GM18951 (cell line): ENCODE measurements around the gene EHHADH.
A peak's percentile ranks its signal among the peaks of the same experiment; 100 is the strongest.
"Not testable (repeated sequence)": the region's sequence is repeated elsewhere in the genome, so short reads cannot be mapped to it uniquely, and the experiment has no call there.

Experiments used
- POLR2A ChIP-seq: IDR thresholded peaks from 4 replicates; pipeline ENCODE4 v1.6.1; 2011; ENCODE audit warnings: mild to moderate bottlenecking; ENCODE audit not compliant: insufficient read length, insufficient read depth; ENCODE audit errors: extremely low read depth
- in situ Hi-C: fragments of 300-500 bp; cut with MboI; formaldehyde crosslinking; loops from one replicate; pipeline ENCODE4 v1.12.0; 2022; ENCODE audit warnings: low sequenced_read_pairs, mixed read lengths, inconsistent platforms; ENCODE audit not compliant: unreplicated experiment

Gene EHHADH

DNA sequence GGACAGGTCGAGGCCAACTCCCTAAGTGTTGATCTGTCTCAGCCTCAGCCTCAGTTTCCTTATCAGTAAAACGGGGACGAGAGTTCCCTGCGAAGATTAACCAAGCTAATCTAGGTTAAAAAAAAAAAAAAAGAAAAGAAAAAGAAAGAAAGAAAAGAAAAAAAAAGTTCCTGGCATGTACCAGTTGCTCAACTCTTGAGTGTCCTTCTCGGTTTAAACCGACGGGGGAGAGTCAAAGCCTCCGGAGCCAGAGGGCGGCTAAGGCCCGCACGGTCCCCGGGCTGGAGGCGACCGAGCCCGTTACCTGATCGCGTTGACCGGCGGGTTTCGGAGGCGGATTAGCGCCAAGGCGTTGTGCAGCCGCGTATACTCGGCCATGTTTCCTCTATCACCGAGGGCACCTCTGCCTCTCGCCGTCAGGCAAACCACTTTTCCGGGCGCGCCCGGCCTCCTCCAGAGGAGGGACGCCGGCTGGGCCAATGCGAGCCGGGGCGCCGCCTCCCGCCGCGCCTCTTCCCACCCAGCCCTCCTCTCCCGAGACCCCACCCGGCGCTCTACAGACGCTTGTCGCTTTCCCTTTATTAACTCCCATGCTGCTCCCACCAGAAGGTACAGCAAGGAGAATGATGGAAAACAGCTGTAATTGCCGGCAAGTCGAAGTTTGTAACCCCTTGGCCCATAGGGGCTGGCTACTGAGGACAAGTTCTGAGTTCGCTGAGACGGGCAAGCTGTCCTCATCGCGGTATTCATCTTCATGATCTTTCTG, at the start of gene EHHADH:
Gene EHHADH, minus strand, starts transcription at position 405 of the 766 bp plus-strand sequence. Its CDS starts 27 bp downstream, at position 378.
- peak; percentile 59 for TF ChIP-seq POLR2A
- in situ Hi-C loops = no loop called here

DNA sequence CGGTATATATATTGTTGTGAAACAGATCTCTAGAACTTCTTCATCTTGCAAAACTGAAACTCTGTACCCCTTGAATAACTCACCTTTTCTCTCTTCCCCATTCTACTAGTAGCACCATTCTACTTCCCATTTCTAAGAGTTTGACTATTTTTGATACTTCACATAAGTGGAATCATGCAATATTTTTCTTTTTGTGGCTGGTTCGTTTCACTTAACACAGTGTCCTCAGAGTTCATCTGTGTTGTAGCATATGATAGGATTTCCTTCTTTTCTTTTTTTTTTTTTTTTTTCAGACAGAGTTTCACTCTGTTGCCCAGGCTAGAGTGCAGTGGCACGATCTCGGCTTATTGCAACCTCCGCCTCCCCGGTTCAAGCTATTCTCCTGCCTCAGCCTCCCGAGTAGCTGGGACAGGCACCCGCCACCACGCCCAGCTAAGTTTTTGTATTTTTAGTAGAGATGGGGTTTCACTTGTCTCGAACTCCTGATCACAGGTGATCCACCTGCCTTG, 46.1 kb upstream of the EHHADH start:
- in situ Hi-C loops = not testable (repeated sequence)

DNA sequence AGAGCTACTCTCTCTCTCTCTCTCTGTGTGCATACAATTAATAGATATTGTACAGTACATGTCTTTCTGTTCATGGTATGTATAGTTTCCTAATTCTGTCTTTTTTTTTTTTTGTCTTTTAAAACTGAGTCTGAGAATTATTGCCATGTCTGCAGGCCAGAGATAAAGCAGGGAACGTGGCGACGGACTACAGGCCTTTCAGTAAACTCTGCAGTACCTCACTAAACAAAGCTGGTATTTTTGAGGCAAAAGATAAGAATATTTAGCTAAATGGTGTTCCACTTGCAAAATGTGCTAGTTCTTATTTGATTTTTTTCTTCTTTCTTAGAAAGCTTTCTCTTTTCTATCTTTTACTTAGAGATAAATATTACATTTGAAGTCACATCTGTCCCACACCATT, 44.0 kb upstream of the EHHADH start:
- in situ Hi-C loops = no loop called here
- no peak for TF ChIP-seq POLR2A

DNA sequence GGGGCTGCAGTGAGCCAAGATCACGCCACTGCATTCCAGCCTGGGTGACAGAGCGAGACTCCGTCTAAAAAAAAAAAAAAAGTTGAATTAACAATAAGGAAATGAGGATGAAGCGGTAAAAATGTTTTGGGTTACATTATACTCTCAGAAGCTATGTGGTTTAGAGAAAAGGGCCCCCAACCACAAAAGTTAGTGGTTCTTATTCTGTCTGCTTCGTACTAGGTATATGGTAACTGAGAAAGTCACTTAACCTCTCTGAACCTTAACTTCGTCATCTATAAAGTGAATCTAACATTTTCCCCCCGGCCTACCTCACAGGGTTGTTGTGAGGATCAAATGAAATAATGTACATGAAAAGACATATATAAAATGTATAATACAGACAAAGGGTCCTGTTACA, 38.4 kb upstream of the EHHADH start:
- no peak for TF ChIP-seq POLR2A
- in situ Hi-C loops = no loop called here

DNA sequence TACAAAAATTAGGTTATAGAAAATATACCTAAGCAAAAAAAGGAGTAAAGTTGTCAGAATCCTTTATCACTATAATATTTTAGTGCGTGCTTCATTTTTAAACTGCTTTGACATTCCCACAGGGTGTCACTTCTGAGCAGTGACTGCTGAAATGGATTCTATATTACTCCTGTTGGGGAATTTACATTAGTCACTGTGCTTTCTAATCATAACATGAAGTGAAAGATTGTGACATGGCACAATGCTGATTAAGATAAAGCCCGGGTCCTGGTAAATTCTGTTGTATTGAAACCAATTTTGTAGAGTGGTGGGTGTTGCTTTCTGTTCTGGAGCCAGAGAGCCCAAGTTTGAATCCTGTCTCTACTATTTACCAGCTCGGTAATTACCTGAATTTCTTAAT, 36.4 kb upstream of the EHHADH start:
- no peak for TF ChIP-seq POLR2A
- in situ Hi-C loops = no loop called here

DNA sequence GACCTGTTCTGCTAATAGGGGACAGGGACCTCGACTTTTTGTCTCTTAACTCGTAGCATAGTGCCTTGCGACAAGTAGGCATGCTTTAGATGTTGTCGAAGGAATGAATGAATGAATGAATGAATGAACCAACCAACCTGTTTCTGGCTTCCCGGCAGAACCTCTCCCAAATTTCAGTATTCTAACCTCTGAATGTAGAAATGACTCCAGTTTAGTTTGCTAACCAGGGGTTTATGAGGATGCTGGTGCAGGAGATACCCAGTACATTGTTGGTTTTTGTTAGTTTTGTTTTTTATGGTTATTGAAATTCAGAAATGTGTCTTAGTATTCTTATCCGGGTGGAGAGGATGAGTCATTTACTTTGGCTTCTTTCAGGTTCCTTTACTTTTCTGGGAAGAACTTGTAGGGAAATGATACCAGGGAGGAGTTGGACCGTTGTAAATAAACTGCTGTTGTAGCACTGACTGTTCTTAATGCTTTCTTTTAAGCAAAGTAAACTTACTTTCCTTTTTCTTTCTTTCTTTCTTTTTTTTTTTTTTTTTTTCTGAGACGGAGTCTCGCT, 29.6 kb upstream of the EHHADH start:
- in situ Hi-C loops = no loop called here
- TF ChIP-seq POLR2A = no peak

DNA sequence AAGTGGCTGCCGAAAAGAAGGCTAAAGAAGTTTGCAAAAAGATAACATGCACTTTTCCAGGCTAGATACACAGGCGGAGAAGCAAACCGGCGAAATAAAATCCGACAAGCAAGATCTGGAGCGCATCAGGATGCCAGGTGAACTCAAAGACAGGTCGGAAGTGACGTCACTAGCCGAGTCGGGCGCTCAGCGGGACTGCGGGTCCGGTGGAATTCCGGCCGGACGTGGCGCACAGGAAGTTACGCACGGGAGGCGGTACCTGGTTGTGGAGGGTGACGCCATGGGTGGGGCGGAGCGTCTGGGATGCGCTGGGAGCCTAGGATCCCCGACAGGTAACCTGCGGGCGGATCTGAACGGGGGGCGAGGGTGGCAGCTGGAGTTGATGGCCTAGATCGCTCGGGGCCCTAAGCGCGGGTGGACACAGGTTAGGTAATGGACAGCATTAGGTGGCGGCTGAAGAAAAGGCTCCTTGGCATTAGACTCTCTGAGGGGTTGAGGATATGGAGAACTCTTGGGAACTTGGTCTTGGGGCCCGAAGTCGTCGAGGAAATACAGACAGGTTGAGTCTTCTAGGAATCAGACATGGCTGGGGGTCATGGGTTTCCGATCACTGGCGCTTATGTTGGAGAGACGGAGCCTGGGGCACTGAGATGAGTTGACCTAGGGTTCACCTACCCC, 29.0 kb upstream of the EHHADH start:
- peak; percentile 76 for TF ChIP-seq POLR2A
- in situ Hi-C loops = no loop called here

DNA sequence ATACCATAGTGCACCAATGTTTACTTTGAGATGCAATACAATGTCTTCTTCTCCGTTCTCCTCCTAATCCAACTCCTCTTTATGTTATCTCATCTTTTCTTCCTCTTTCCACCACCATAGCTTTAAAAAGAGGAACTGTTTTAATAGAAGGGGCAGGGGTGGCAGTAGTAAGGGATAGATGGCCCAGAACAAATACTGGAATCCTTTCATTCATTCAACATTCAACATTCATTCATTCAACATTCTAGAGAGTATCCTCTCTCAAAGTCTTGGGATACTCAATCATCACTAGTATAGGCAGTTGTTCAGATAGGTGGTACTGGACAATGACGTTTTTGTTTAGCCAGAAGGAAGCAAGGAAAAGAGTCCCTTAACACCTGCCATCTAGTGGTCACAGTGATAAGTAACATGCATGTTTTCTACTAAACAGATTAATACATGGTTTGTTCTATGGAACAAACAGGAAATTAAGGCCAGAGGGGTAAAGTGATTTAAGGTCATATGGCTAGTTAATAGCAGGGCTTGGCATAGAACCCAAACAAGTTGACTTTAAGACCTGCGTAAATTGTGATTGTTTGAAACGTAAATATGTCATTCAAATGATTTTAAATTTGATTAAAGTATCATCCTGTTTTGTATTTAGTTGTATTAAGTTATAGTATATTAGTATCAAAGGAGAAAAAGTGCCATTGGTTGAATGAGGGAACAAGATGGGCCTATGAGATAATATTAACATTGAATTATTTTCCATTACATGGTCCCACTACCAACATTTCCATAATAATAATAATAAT, 26.9 kb upstream of the EHHADH start:
- TF ChIP-seq POLR2A = no peak
- in situ Hi-C loops = no loop called here

DNA sequence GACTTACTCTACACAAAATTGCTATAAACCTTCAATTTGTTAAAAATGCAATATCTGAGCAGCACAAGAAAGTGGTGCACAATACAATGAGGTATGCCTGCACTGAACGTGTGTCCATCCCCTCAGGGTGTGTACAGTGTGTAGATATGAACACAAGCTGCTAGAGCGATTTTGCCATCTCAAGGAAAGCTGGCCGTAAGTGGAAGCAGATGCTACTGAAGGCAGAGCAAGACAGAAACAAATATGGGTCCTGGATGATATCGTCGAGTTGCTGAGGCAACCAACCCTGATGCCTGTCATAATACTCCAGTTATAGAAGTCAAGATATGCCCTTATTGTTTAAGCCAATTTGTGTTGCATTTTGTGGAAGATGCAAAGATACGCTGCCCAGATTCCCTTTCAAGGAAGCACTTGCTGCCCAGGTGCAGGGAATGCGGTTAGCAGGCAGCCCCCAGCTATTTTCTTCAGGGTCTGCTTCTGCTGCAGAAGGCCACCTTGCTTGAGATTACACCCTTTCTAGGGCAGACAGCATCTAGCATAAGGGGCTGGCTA, 25.8 kb upstream of the EHHADH start:
- TF ChIP-seq POLR2A = no peak
- in situ Hi-C loops = no loop called here

DNA sequence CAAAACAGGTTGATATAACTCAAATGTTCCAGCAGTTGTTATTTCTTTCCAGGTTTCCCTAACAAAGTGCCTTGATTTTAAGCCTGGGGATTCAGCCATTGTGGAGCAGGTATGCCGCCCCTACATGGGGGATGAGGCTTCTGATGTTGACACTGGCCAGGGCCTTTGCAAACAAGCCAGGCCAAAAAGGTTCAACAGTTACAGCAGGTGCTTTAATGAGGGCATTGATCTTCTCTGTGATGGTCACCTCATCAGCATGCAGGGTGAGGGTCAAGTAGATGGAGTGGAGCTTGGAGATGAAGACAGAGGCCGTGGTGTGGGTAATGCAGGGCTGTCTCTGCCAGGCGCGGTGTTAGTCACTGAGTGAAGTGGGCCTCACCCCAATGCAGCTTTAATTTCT, 22.6 kb upstream of the EHHADH start:
- in situ Hi-C loops = no loop called here
- no peak for TF ChIP-seq POLR2A

DNA sequence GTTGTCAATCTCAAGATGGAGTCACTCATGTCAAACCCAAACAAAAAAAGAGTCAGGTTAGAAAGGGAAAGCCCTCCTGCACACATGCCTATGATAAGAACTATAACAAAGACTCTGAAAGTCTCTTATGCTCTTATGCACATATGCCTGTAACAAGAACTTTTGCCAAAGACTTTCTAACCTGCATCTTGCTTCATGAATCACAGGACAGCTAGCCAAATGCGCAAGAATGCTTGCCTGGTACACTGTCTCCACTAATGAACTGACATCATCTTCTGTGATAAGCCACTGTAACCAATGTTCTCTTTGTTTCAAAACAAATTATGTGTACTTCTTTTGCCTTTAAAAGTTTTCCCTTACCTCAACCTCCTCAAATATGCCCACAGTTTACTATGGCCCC, 18.2 kb upstream of the EHHADH start:
- in situ Hi-C loops = no loop called here
- no peak for TF ChIP-seq POLR2A

DNA sequence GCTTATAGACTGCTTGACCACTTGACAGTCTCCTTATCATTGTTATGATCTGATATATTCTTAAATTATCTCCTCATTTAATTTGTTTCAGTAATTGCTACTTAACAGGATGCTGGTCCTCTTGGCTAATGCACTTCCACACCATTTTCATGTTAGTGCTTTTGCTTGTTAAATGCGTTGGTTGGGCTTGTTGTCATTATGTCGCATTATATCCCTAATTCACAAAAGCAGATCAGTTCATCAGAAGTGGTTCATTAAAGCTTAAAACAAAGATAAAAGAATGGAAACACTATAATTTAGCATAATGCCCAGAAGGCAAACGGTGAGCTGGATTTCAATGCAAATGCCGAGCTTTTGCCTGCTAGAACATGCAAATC, 17.1 kb upstream of the EHHADH start:
- in situ Hi-C loops = no loop called here
- no peak for TF ChIP-seq POLR2A
